Suprapubic skin (tissue), 4 donors: ENCODE data around the gene PARN. TPM values are rescaled to one million over a fixed set of nuclear protein-coding genes. Genes with fewer than 3 reads are reported as not detected.

Source experiments
- DNase-seq, 2 donors: peaks; one replicate each; pipeline ENCODE4 v3.0.0-alpha.2; 2019; ENCODE audit warnings: low spot score in 2 of 2
- H3K27ac ChIP-seq: fragments of 200-600 bp; sonication (generic); one replicate; pipeline ENCODE4 v1.5.1; 2019
- H3K27me3 ChIP-seq: fragments of 200-600 bp; sonication (generic); one replicate; pipeline ENCODE4 v1.5.1; 2019
- H3K36me3 ChIP-seq: fragments of 200-600 bp; sonication (generic); one replicate; pipeline ENCODE4 v1.5.1; 2019
- H3K4me1 ChIP-seq: fragments of 200-600 bp; sonication (generic); one replicate; pipeline ENCODE4 v1.5.1; 2019
- H3K4me3 ChIP-seq: fragments of 200-600 bp; sonication (generic); one replicate; pipeline ENCODE4 v1.5.1; 2019; ENCODE audit warnings: mild to moderate bottlenecking
- H3K9me3 ChIP-seq: fragments of 200-600 bp; sonication (generic); one replicate; pipeline ENCODE4 v1.5.1; 2019
- CTCF ChIP-seq, 2 donors: fragments of 200-600 bp in 1 of 2; fragments of 450-650 bp in 1 of 2; sonication (generic) in 1 of 2; IDR thresholded peaks; one replicate each; pipeline ENCODE4 v1.5.1; 2016 to 2019; ENCODE audit warnings: antibody characterized with exemption in 2 of 2, mild to moderate bottlenecking in 1 of 2, moderate library complexity in 1 of 2
- EP300 ChIP-seq: sonication (generic); formaldehyde crosslinking; IDR thresholded peaks from one replicate; pipeline ENCODE4 v1.6.1; 2017; ENCODE audit warnings: antibody characterized with exemption
- POLR2A ChIP-seq, 2 donors: fragments of 450-650 bp; IDR thresholded peaks; one replicate each; pipeline ENCODE4 v1.6.1; 2017; ENCODE audit warnings: antibody characterized with exemption in 2 of 2, mild to moderate bottlenecking in 2 of 2, moderate library complexity in 2 of 2
- POLR2AphosphoS5 ChIP-seq, 3 donors: sonication (generic); formaldehyde crosslinking; IDR thresholded peaks; one replicate each; pipeline ENCODE4 v1.6.1; 2017; ENCODE audit warnings: antibody characterized with exemption in 3 of 3
- WGBS: methylation state at CpG from one replicate; pipeline ENCODE4 v1.1.5; 2018; 5-methylcytosine and 5-hydroxymethylcytosine counted together
- total RNA-seq, 4 donors: library from RNA; depleted of rRNA; stranded (reverse); fragments of >200 nt; gene quantifications; one replicate each; pipeline ENCODE4 v1.1.0, GENCODE V29; 2016

The PARN gene
- total RNA-seq, 4 donors from 2014 or later = 33.7 to 44.6 (median 37.1) TPM

- no peaks in the 10 kb centered on the region for H3K4me1 ChIP-seq
- H3K9me3 ChIP-seq = no peaks in the 10 kb centered on the region
- no peak overlapping the region for H3K4me3 ChIP-seq
- no peak for TF ChIP-seq POLR2A (IDR thresholded peaks at IDR 0.05)
- no peak for TF ChIP-seq POLR2AphosphoS5 (IDR thresholded peaks at IDR 0.05)
- TF ChIP-seq EP300 = no peak
- TF ChIP-seq CTCF (IDR thresholded peaks at IDR 0.05) = no peak
- DNase-seq = no peak
- peaks cover 14% of the 10 kb centered on the region for H3K36me3 ChIP-seq
- no peaks in the 10 kb centered on the region for H3K27me3 ChIP-seq
- WGBS = 62% methylated on average over 7 of the region's 7 CpGs
- no peak overlapping the region for H3K27ac ChIP-seq
Observed at GRCh38 chr16:14672403-14672971, 42.4 kb upstream of the PARN start.

- Histone ChIP-seq H3K27me3 (no peaks in the 10 kb centered on the region), H3K36me3 (peaks cover 41% of the 10 kb centered on the region), H3K4me3 (no peak overlapping the region), H3K4me1 (no peaks in the 10 kb centered on the region), H3K27ac (no peak overlapping the region), H3K9me3 (no peaks in the 10 kb centered on the region)
- TF ChIP-seq CTCF (IDR thresholded peaks at IDR 0.05) (no peak), EP300 (no peak), POLR2AphosphoS5 (IDR thresholded peaks at IDR 0.05) (no peak), POLR2A (IDR thresholded peaks at IDR 0.05) (no peak)
- WGBS = 73% methylated on average over 4 of the region's 4 CpGs
- no peak for DNase-seq
Observed at GRCh38 chr16:14669776-14670175, 39.7 kb upstream of the PARN start.

- Histone ChIP-seq H3K4me1 (no peaks in the 10 kb centered on the region), H3K36me3 (peaks cover 52% of the 10 kb centered on the region), H3K9me3 (no peaks in the 10 kb centered on the region), H3K27me3 (no peaks in the 10 kb centered on the region), H3K4me3 (no peak overlapping the region), H3K27ac (no peak overlapping the region)
- TF ChIP-seq POLR2A (IDR thresholded peaks at IDR 0.05) (no peak), POLR2AphosphoS5 (IDR thresholded peaks at IDR 0.05) (no peak), CTCF (IDR thresholded peaks at IDR 0.05) (no peak)
- no peak for DNase-seq
- 86% methylated on average over 7 of the region's 7 CpGs for WGBS
Observed at GRCh38 chr16:14668556-14669223, 38.6 kb upstream of the PARN start.

GRCh38 chr16:14667347-14668266 is 37.5 kb upstream of the PARN start:
- no peaks in the 10 kb centered on the region for H3K27me3 ChIP-seq
- no peaks in the 10 kb centered on the region for H3K9me3 ChIP-seq
- WGBS = 89% methylated on average over 16 of the region's 16 CpGs
- H3K36me3 ChIP-seq = peaks cover 63% of the 10 kb centered on the region
- H3K4me1 ChIP-seq = no peaks in the 10 kb centered on the region
- H3K4me3 ChIP-seq = no peak overlapping the region
- TF ChIP-seq CTCF (IDR thresholded peaks at IDR 0.05) (no peak), POLR2A (IDR thresholded peaks at IDR 0.05) (no peak), EP300 (no peak), POLR2AphosphoS5 (IDR thresholded peaks at IDR 0.05) (no peak)
- DNase-seq = no peak
- no peak overlapping the region for H3K27ac ChIP-seq

GRCh38 chr16:14658063-14658462 is 28.0 kb upstream of the PARN start:
- no peak overlapping the region for H3K27ac ChIP-seq
- H3K36me3 ChIP-seq = peaks cover 73% of the 10 kb centered on the region

More at GRCh38 chr16:14658063-14658462, 28.0 kb upstream of the PARN start:
- no peak for DNase-seq
- H3K9me3 ChIP-seq = no peaks in the 10 kb centered on the region
- WGBS = 80% methylated on average over 2 of the region's 2 CpGs
- no peaks in the 10 kb centered on the region for H3K27me3 ChIP-seq
- TF ChIP-seq POLR2A (IDR thresholded peaks at IDR 0.05) (no peak), POLR2AphosphoS5 (IDR thresholded peaks at IDR 0.05) (no peak), EP300 (no peak), CTCF (IDR thresholded peaks at IDR 0.05) (no peak)
- peaks cover 7% of the 10 kb centered on the region for H3K4me1 ChIP-seq
- H3K4me3 ChIP-seq = no peak overlapping the region
